HAP-1 (cell line): ENCODE data around the gene CD2BP2.

Experiments
- DNase-seq, 2 experiments: peaks; one replicate each; pipeline ENCODE4 v3.0.0-alpha.2; 2016 to 2020; ENCODE audit warnings: low spot score in 2 of 2
- H3K27me3 ChIP-seq: fragments of 250-450 bp; sonication (Bioruptor Pico); 2 replicates; pipeline ENCODE4 v1.5.1; 2020; ENCODE audit warnings: low read depth, mild to moderate bottlenecking, moderate library complexity
- H3K36me3 ChIP-seq: fragments of 250-450 bp; sonication (Bioruptor Pico); replicated peaks from 2 replicates; pipeline ENCODE4 v1.5.1; 2020; ENCODE audit warnings: mild to moderate bottlenecking
- H3K4me1 ChIP-seq: fragments of 250-450 bp; sonication (Bioruptor Pico); 2 replicates; pipeline ENCODE4 v1.5.1; 2020; ENCODE audit warnings: mild to moderate bottlenecking
- H3K4me3 ChIP-seq: fragments of 250-450 bp; sonication (Bioruptor Pico); 2 replicates; pipeline ENCODE4 v1.5.1; 2020; ENCODE audit warnings: mild to moderate bottlenecking, moderate library complexity
- H3K9me3 ChIP-seq: fragments of 250-450 bp; sonication (Bioruptor Pico); 2 replicates; pipeline ENCODE4 v1.5.1; 2020; ENCODE audit warnings: mild to moderate bottlenecking, moderate library complexity
- in situ Hi-C: fragments of 300-500 bp; cut with MboI; formaldehyde crosslinking; loops from 3 replicates; pipeline ENCODE4 v1.14.3; 2020; ENCODE audit warnings: low sequenced_read_pairs, inconsistent platforms, mixed read lengths

Gene CD2BP2

DNA sequence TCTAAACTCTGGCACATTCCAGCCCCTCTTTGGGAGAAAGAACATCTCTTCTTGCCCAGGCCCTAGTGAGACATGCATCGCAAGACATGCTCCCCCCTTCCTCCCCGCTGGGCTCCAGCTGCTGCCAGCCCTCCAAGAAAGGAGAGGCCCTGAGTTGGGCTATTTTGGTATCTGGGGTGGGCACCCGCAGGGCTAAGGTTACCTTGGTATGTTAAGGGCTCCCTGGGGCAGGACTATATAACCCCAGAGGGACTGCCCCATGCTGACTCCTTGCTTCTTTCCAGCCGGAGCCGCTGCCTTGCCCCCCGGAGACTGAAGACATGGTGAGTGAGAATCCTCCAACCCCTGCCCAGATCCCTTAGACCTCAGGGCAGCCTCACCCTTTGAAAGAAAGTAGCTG is 19.4 kb upstream of the CD2BP2 start, which contains the start of gene MYL11:
TSS of gene MYL11 (plus strand) at position 265 of the 400 bp plus-strand sequence. CDS start at position 321, 56 bp downstream.
- DNase-seq = no peak
- in situ Hi-C loops = no loop called here
- Histone ChIP-seq H3K27me3 (no peaks in the 10 kb centered on the region), H3K9me3 (no peaks in the 10 kb centered on the region), H3K4me3 (no peak within 1 kb of the TSS), H3K36me3 (no peaks in the 10 kb centered on the region), H3K4me1 (peaks cover 15% of the 10 kb centered on the region)

DNA sequence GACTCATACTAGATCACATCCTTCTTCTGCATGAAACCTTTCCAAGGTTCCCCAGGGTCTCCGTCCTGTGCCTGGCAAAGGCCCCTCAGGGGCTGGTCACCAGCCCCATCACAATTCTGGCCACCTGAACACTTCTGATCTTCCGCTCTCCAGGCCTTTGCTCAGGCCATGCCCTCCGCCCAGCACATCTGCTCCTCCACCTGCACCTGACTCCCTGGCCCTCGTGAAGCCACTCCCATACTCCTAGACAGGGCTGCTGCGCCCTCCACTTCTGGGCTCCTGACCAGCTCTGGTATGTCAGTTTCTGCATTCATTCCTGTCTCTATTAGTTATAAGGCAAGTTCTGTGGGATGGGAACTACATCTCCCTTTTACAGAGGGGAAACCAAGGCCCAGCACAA is 17.6 kb upstream of the CD2BP2 start:
- no peak for DNase-seq

DNA sequence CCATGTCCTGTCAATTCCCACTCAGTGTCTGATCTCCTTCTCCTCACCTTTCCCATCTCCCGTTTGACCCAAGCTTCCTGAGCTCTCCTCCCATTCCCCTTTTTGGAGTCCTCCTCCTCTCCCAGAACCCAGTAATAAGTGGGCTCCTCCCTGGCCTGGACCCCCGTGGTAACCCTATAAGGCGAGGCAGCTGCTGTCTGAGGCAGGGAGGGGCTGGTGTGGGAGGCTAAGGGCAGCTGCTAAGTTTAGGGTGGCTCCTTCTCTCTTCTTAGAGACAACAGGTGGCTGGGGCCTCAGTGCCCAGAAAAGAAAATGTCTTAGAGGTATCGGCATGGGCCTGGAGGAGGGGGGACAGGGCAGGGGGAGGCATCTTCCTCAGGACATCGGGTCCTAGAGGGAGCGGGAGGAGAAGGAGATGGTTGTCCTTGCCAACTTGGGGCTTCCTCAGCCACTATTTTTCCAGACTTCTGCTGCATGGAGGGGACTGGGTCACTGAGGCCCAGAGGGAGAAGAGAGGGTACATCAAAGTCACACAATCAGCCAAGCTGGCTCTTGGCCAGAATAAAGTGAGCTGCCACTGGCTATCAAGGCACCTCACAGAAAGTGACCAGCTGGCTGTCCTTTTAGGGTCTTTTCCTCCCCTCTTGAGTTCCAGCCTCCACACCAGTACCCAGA is 17.1 kb upstream of the CD2BP2 start:
- no peak for DNase-seq
- H3K4me3 ChIP-seq = no peak overlapping the region
- peaks cover 12% of the 10 kb centered on the region for H3K4me1 ChIP-seq
- in situ Hi-C loops = no loop called here
- H3K27me3 ChIP-seq = no peaks in the 10 kb centered on the region
- no peaks in the 10 kb centered on the region; the same call in 1 of the 2 replicates for H3K36me3 ChIP-seq
- no peaks in the 10 kb centered on the region for H3K9me3 ChIP-seq

More for the DNA sequence above, 17.6 kb upstream of the CD2BP2 start:
- in situ Hi-C loops = no loop called here
- Histone ChIP-seq H3K9me3 (no peaks in the 10 kb centered on the region), H3K4me3 (no peak overlapping the region), H3K36me3 (no peaks in the 10 kb centered on the region), H3K4me1 (peaks cover 12% of the 10 kb centered on the region), H3K27me3 (no peaks in the 10 kb centered on the region)

DNA sequence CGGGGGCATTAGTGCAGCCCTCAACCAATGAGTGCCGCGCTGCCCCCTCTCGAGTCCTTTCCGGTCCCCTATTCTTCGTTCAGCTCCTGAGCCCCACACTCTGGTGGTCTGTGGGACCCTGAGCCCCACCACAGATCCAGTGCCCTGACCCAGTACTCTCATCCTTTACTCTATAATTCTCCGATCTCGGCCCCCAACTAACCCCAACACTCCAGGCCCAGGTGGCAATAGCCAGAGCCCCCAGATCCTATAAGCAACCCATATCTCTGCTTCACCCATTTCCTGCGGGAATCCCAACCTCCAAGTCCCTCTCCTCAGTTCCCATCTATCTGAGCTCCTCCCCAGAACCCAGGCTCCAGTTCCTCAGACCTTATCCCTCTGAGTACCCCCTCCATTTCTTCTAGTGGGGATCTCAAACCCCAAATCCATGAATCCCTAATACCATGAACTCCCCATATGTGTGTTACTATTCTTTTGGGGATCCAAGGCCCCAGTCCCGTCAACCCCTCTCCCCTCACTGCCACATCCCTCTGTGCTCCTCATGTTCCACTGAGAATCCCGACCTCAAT is 16.2 kb upstream of the CD2BP2 start:
- peaks cover 10% of the 10 kb centered on the region for H3K4me1 ChIP-seq
- no peaks in the 10 kb centered on the region; the same call in none of the 2 replicates for H3K36me3 ChIP-seq
- peak overlapping the region; percentile 21 for H3K4me3 ChIP-seq
- in situ Hi-C loops = no loop called here
- no peaks in the 10 kb centered on the region for H3K9me3 ChIP-seq
- DNase-seq = no peak
- H3K27me3 ChIP-seq = no peaks in the 10 kb centered on the region

DNA sequence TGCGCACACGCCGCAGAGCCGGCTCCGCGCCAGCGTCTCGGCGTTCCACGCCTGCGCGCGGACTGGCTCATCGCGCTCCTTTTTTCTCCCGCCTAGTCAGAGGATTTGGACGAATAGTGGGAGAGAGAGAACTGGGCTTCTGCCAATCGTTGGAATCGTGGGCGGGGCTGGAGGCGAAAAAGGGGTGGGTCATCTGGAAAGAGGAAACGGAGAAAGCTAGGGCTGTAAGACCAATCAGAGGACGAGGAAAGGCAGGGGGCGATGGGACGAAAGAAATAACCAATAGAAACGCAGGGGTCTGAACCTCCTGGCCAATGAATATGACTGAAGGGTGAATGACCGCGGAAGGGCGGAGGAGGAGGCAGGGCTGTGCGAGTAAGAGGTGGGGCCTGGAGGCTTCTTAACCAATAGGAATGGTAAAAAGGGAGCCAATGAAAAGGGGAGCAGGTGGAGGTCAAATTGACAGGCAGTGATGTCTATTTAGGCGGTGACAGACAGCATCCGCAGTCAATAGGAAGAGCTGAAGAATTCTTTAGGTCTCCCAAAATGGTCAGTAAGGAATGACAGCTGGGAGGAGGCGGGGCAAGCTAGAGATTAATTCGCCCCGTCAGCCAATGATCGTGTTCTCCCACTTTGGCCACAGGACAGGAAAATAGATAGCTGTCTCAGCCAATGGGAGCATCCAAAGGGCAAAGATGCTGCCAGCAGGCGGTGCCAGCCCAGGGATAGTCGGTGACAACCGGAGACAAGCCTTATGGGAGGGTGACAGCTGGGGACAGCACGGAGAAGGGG is 15.5 kb upstream of the CD2BP2 start, which contains the start of gene TBC1D10B:
TSS of gene TBC1D10B (minus strand) at position 39 of the 792 bp plus-strand sequence. CDS start 311 bp downstream, outside the sequence.
- peaks cover 10% of the 10 kb centered on the region for H3K4me1 ChIP-seq
- in situ Hi-C loops = no loop called here
- peak; percentile 99 to 100 for DNase-seq

DNA sequence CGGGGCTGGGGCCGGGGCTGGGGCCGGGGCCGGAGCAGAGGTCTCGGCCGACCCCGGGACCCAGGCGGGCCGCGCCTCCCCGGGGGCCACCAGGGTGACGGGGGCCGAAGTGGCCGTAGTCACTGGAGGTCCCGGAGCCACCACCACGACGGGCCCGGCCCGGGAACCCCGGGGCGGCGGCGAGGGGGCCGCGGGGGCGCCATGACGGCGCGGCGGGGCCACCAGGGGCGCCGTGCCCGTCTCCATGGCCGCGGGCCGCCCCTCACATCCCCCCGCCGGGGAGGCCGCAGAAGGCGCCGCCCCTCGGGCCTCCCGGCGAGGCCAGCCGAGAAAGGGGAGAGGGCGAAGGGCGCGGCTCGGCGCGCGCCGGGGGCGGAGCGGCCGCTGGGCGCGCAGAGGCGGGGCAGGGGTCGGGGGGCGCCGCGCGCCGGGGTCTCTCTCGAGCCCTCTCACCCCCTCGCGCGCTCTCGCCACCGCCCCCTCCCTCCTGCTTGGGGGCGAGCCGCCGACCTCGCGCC is 14.9 kb upstream of the CD2BP2 start:
- H3K9me3 ChIP-seq = no peaks in the 10 kb centered on the region
- no peak for DNase-seq
- H3K36me3 ChIP-seq = peaks cover 11% of the 10 kb centered on the region
- in situ Hi-C loops = no loop called here
- H3K4me1 ChIP-seq = peaks cover 10% of the 10 kb centered on the region
- H3K4me3 ChIP-seq = peak overlapping the region; percentile 68
- no peaks in the 10 kb centered on the region for H3K27me3 ChIP-seq

More for the DNA sequence above, 15.5 kb upstream of the CD2BP2 start, which contains the start of gene TBC1D10B:
- Histone ChIP-seq H3K27me3 (no peaks in the 10 kb centered on the region), H3K9me3 (no peaks in the 10 kb centered on the region), H3K4me3 (peak within 1 kb of the TSS; percentile 68), H3K36me3 (peaks cover 5% of the 10 kb centered on the region)

DNA sequence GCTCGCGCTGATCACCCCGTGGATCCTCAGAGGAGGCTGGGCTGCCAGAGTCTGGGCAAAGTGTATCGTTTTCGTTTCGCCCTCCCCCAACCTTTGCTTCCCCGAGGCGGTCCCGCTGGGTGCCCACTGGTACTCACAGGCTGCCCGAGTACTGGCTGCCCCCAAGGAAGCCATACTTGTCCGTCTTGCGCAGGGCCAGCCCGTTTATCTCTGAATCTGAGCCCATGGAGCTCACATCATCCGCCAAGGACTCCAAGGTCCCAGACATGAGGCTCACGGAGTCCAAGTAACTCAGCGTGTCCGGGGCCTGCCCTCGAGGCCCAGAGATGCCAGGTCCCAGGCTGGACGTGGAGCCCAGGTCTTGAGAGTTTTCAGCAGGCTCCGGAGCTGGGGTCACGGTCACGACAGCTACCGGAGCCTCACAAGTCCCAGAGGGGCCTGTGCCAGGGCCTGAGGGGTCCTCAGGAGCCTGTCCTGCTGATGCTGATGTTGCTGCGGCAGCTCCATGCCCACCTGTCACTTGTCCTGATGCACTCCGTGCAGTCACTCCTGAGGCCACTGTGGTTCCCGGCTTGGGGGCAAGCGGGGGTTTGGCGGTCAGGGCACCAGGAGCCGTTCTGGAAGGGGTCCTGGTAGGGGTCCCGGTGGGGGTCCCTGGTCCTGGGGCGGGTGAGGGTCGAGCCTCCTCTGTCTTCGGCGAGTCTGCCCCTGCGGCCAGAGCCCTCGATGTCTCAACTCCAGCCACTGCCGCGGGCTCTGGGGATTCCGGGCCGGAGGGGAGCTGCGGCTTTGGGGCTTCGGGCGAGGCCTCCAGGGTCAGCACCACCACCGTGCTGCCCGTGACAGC is 14.2 kb upstream of the CD2BP2 start:
- in situ Hi-C loops = no loop called here
- Histone ChIP-seq H3K27me3 (no peaks in the 10 kb centered on the region), H3K9me3 (no peaks in the 10 kb centered on the region), H3K4me1 (peaks cover 10% of the 10 kb centered on the region), H3K36me3 (peaks cover 16% of the 10 kb centered on the region), H3K4me3 (peak overlapping the region; percentile 68)
- peak in 1 of 2 experiments; percentile 34 for DNase-seq

DNA sequence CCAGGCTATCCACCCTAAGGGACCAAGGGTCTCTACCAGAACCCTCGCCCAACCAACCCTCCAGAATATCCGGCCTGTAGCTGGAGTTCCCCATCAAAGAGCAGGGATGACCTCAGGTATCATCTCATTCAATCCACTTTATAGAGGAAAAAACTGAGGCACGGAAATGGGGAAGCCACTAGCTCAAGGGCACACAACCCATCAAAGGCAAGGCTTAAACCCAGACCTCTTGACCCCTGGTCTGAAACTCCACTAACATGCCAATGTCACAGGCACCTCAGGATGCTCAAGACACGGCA is 13.6 kb upstream of the CD2BP2 start:
- H3K4me1 ChIP-seq = peaks cover 10% of the 10 kb centered on the region
- peak overlapping the region; percentile 68 for H3K4me3 ChIP-seq
- H3K27me3 ChIP-seq = no peaks in the 10 kb centered on the region
- H3K9me3 ChIP-seq = no peaks in the 10 kb centered on the region
- no peak for DNase-seq
- in situ Hi-C loops = no loop called here
- H3K36me3 ChIP-seq = peaks cover 19% of the 10 kb centered on the region

DNA sequence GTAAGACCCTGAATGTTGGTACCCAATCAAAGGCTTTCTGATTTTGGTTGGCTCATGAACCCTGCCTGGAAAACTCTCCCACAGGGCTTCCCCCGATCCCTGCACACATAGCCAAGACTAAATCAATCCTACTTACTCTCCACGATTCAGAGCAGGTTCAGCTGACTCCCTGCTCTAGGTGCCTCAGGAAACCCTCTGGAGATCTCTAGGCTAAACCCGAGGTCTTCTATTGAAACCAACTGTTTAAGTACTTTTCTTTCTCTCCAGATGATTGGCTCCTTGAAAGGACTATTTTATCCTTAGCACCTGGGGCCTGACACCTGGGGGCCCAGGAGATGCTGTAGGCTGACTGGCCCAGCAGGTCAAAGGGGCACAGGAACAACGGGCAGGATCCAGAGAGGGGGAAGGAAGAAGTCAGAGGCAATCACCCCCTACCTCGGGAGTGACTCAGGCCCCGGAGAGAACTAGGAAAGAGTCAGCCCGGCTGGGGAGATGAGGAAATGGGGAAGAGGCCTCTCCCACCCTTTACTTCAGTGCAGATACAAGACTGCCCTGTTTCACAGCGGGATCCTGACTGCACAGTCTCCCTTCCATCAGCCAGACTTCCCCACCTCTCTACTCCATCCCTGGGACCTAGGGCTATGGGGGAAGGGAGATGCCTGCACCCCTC is 13.1 kb upstream of the CD2BP2 start:
- peak overlapping the region; percentile 68 for H3K4me3 ChIP-seq
- in situ Hi-C loops = no loop called here
- H3K36me3 ChIP-seq = peaks cover 19% of the 10 kb centered on the region
- H3K9me3 ChIP-seq = no peaks in the 10 kb centered on the region
- DNase-seq = no peak
- peaks cover 10% of the 10 kb centered on the region for H3K4me1 ChIP-seq
- no peaks in the 10 kb centered on the region for H3K27me3 ChIP-seq

DNA sequence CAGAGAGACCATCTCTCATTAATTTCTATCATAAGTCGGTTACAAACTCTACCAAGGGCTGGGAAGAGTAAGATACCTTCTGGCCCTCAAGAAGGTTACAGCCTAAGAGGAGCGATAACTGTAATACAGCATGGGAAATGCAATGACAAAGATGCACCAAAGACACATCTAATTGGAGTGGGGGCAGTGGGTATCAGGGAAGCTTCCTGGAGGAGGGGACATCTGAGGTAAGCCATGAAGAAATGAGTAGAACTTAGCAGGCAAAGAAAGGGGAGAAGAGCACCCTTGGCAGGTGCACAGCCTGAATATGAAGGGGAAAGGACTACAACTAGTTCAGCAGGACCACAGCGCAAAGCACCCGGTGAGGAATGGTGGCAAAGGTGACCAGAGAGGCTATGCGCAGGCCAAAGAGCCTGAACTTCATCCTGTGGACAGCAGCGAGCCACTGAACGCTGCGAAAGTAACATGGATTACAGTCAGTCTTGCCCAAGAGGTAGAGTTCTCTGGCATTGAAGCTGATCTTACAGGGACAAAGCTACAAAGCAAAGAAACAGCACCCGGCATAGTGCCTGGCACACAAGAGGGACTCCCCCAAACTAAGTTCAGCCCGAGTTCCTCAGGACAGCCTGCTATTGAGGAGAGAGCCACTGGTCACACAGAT is 12.4 kb upstream of the CD2BP2 start:
- no peak for DNase-seq
- Histone ChIP-seq H3K36me3 (peaks cover 26% of the 10 kb centered on the region), H3K4me3 (peak overlapping the region; percentile 68), H3K4me1 (peaks cover 10% of the 10 kb centered on the region), H3K9me3 (no peaks in the 10 kb centered on the region), H3K27me3 (no peaks in the 10 kb centered on the region)
- in situ Hi-C loops = no loop called here

DNA sequence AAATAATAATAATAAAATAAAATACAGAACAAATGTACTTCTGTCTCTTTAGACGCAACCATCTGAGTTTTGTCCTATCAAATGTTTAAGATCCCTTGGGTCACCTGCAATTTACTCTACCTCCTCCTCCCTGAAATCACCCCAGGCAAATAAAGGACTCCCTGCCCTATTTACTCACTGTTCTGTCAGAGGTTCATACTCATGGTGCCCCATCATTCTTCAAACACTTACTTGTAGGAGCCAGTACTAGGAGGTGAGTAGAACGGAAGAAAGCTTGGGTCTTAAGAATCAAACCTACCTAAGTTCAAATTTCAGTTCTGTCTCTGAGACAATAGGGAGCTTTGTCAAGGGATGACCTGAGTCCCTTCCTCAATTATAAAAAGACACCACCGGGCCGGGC is 11.4 kb upstream of the CD2BP2 start:
- in situ Hi-C loops = no loop called here
- H3K9me3 ChIP-seq = no peaks in the 10 kb centered on the region
- no peak overlapping the region for H3K4me3 ChIP-seq
- peaks cover 9% of the 10 kb centered on the region for H3K4me1 ChIP-seq
- no peaks in the 10 kb centered on the region for H3K27me3 ChIP-seq
- peaks cover 29% of the 10 kb centered on the region for H3K36me3 ChIP-seq
- no peak for DNase-seq

DNA sequence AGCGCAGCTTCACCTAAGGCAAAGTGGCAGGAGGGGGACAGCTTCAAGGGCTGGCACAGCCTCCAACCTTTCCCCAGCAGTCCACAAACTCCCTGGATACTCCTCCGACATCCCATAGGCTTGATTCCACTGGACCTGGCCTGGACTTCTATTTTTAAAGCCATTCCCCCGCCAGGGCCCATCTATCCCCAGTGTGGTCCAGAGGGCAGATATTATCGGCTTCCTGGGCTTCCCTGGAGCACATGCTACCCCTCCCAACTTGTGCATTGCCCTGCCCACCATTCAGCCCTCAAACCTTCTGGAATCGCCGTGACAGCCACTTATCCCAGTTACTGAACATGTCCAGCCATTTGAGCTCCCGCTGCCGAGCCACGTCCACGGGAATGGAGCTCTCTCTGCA is 10.1 kb upstream of the CD2BP2 start:
- Histone ChIP-seq H3K36me3 (peaks cover 29% of the 10 kb centered on the region), H3K4me1 (peaks cover 5% of the 10 kb centered on the region), H3K27me3 (no peaks in the 10 kb centered on the region), H3K4me3 (no peak overlapping the region), H3K9me3 (no peaks in the 10 kb centered on the region)
- DNase-seq = no peak
- in situ Hi-C loops = no loop called here
